DND-41 (cell line): ENCODE data around the gene CSNK1A1.

Experiments
- CTCF ChIP-seq: IDR thresholded peaks from 2 replicates; pipeline ENCODE4 v1.5.1; 2012; ENCODE audit warnings: borderline replicate concordance, low read length, moderate library complexity, mild to moderate bottlenecking; ENCODE audit not compliant: poor library complexity, severe bottlenecking; ENCODE audit errors: extremely low read depth
- EZH2 ChIP-seq: IDR thresholded peaks from 3 replicates; pipeline ENCODE4 v1.6.1; 2012; ENCODE audit warnings: borderline replicate concordance, low read depth, mild to moderate bottlenecking, moderate library complexity, low read length, inconsistent platforms; ENCODE audit not compliant: severe bottlenecking

- TF ChIP-seq CTCF: no peak
- no peak for TF ChIP-seq EZH2
Observed at GRCh38 chr5:149581931-149582768, 30.9 kb upstream of the CSNK1A1 start.
